Mucosa of rectum (tissue), 2 donors: ENCODE data around the gene CCDC150.

Source experiments
- H3K27ac ChIP-seq, 2 donors: one replicate each; pipeline ENCODE4 v1.7.0; 2013; ENCODE audit warnings: inconsistent platforms in 2 of 2, low read depth in 2 of 2, low read length in 2 of 2
- H3K27me3 ChIP-seq, 2 donors: one replicate each; pipeline ENCODE4 v1.7.0; 2013; ENCODE audit warnings: low read length in 2 of 2; ENCODE audit not compliant: control insufficient read depth in 2 of 2, insufficient read depth in 2 of 2
- H3K36me3 ChIP-seq, 2 donors: one replicate each; pipeline ENCODE4 v1.7.0; 2013; ENCODE audit warnings: low read length in 2 of 2; ENCODE audit not compliant: control insufficient read depth in 2 of 2, insufficient read depth in 2 of 2
- H3K4me1 ChIP-seq, 2 donors: one replicate each; pipeline ENCODE4 v1.7.0; 2013; ENCODE audit warnings: low read length in 2 of 2, mild to moderate bottlenecking in 1 of 2; ENCODE audit not compliant: control insufficient read depth in 2 of 2, insufficient read depth in 2 of 2
- H3K4me3 ChIP-seq, 2 donors: one replicate each; pipeline ENCODE4 v1.7.0; 2013; ENCODE audit warnings: low read length in 2 of 2
- H3K9ac ChIP-seq, 2 donors: one replicate each; pipeline ENCODE4 v1.7.0; 2013; ENCODE audit warnings: low read length in 2 of 2, low read depth in 1 of 2, mild to moderate bottlenecking in 1 of 2
- H3K9me3 ChIP-seq, 2 donors: one replicate each; pipeline ENCODE4 v1.7.0; 2013; ENCODE audit warnings: low read length in 2 of 2; ENCODE audit not compliant: control insufficient read depth in 2 of 2
- donor health status: healthy.
- donor health status: Normal muscosa, but diverticular disease.

CCDC150 gene

DNA sequence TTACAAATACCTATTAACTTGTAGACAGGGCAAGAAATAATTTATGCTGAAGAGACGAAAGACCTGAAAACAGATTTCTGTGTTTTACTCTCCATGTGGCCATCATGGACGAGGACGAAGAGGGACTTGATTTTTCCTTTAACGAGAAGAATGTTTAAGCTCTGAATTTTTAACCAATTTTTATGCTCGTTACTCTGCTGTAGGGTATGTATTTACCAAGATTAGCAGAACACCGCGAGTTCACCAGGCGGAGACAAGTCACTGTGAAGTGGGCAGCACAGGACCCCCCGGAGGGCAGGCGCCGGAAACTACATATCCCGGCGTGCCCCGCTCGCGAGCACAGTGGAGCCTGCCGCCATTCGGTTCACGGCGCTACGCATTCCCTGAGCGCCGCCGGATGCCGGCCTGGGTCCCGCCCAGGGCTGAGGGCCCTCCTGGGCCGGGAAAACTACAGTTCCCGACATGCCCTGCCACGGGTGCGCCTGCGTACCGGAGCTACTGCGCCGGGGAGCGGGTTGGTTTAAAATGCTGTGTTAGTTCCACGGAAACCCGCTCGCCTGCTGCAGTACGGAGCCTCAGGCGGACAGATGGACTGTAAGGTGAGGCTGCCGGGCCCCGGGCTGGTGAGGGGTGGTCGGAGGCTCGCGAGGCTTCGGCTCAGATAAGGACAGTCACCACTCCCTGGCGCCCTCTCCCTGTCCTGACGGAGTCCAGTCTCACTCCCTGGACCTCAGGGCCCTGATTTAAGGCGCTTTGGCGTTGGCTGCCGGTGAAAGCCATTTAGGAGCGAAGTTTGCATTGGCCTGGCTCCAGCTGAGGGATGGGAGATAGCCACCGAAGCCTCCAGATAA, at the start of gene CCDC150:
CCDC150 (plus strand) TSS at position 536 of the 851 bp plus-strand sequence; CDS start at position 588, 52 bp downstream.
- Histone ChIP-seq H3K36me3 (no peaks in the 10 kb centered on the region), H3K4me1 (peaks cover 3 to 6% of the 10 kb centered on the region in 2 donors), H3K9me3 (no peaks in the 10 kb centered on the region), H3K9ac (peak within 1 kb of the TSS; percentile 65 to 69), H3K27me3 (no peaks in the 10 kb centered on the region), H3K27ac (no peak within 1 kb of the TSS), H3K4me3 (peak within 1 kb of the TSS; percentile 76 to 87)

GRCh38 chr2:196590286-196590685, 49.2 kb upstream of the CCDC150 start:
- Histone ChIP-seq H3K4me3 (no peak overlapping the region), H3K36me3 (no peaks in the 10 kb centered on the region), H3K4me1 (peaks cover 4 to 5% of the 10 kb centered on the region in 2 donors), H3K9ac (no peak overlapping the region), H3K27ac (no peak overlapping the region), H3K9me3 (no peaks in the 10 kb centered on the region), H3K27me3 (peaks cover 12 to 34% of the 10 kb centered on the region in 2 donors)

DNA sequence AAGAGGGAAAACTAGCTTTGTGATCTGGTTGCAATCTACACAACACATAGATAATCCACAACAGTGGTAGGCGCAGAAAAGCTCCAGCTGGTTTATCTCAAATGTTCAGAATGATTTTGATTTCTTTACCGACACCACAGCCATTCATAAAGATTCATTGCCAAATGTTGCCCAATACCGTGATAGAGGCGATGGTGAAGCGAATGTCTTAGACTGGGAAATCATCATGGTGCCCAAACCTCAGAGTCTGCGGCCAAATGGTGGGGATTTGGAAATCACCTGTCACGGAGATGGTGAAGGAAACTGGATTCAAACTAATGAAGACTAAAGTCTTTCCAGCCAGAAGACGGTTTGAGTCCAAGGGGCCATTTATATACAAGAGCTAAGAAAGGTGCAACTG, 48.5 kb upstream of the CCDC150 start:
- H3K27me3 ChIP-seq, result peaks cover 12 to 34% of the 10 kb centered on the region in 2 donors
- no peaks in the 10 kb centered on the region for H3K9me3 ChIP-seq
- peaks cover 4 to 5% of the 10 kb centered on the region in 2 donors for H3K4me1 ChIP-seq
- H3K4me3 ChIP-seq, result no peak overlapping the region
- H3K36me3 ChIP-seq, result no peaks in the 10 kb centered on the region
- no peak overlapping the region for H3K9ac ChIP-seq
- H3K27ac ChIP-seq, result no peak overlapping the region

DNA sequence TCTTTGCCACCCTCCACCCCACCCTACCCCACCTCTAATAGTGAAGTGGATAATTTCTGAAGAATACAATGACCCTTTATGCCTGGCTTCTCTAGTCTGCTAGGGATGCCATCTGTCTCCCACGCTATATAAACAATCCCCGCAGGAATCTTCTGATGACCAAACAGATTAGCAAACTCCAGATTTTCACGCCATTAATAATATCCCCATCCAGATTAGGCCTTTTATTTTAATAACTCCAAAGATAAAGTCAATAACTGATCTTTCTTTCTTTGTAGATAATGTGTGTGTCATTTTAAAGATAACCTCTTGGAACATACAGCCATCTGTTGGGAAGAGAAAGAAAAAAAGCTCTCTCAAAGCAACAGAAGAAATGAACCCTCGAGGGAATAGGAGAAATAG, 47.9 kb upstream of the CCDC150 start:
- Histone ChIP-seq H3K4me1 (peaks cover 4 to 5% of the 10 kb centered on the region in 2 donors), H3K9me3 (no peaks in the 10 kb centered on the region), H3K9ac (no peak overlapping the region), H3K36me3 (no peaks in the 10 kb centered on the region), H3K27me3 (peaks cover 12 to 34% of the 10 kb centered on the region in 2 donors), H3K27ac (no peak overlapping the region), H3K4me3 (no peak overlapping the region)

- no peak overlapping the region for H3K9ac ChIP-seq
- peak overlapping the region; percentile 47 to 59 for H3K4me3 ChIP-seq
- no peaks in the 10 kb centered on the region for H3K36me3 ChIP-seq
- H3K27me3 ChIP-seq, result peaks cover 12 to 34% of the 10 kb centered on the region in 2 donors
- H3K27ac ChIP-seq, result no peak overlapping the region
- peaks cover 4 to 5% of the 10 kb centered on the region in 2 donors for H3K4me1 ChIP-seq
- no peaks in the 10 kb centered on the region for H3K9me3 ChIP-seq
Measured at GRCh38 chr2:196592331-196592910, 47.1 kb upstream of the CCDC150 start.

DNA sequence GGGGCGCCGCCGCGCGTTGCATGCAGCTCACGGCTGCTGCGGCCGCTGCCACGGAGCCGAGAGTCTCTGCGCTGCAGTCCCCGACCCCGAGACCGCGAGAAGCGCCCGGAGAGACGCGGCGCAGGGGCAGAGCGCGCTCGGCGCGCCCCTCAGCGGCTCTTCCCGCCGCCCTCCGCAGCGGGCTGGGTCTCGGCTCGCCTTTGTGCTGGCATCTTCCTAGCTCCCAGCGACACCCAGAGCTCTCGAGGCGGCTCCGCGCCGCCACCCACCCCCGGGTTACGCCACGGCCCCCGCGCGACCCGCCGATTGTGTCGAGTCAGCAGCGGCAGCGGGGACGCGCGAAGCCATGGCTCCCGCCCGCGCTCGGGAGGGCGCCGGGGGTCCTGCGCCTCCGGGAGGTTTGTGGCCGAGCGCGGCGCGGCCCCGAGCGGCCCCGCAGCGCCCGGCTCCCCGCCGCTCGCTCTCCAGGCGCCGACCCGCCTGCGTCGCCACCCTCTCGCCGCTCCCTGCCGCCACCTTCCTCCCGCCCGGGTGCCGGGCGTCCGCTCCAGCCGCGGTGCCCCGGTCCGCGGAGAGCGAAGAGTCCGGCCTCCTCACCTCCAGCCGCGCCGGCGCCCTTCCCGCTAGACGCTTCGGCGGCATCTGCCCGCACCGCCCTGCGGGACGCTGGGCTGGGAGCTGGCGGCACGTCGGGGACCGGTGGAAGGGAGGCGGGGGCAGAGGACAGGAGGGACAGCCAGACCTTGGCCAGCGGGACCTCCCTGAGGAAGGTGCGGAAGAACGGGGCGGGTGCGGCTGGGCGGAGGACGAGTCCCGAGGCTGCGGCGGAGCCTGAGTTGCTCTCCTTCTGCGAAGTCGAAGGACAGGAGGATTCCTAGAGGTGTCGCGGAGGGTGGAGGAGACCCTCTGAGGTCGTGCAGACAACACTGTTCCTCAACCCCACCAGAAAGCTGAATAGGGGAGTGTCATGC, 46.3 kb upstream of the CCDC150 start, which contains the start of gene HECW2:
HECW2 (minus strand) TSS at position 644 of the 971 bp plus-strand sequence.
- Histone ChIP-seq H3K27ac (no peak within 1 kb of the TSS), H3K4me3 (peak within 1 kb of the TSS; percentile 47 to 59), H3K4me1 (peaks cover 4 to 5% of the 10 kb centered on the region in 2 donors), H3K9ac (no peak within 1 kb of the TSS), H3K36me3 (no peaks in the 10 kb centered on the region), H3K27me3 (peaks cover 12 to 34% of the 10 kb centered on the region in 2 donors), H3K9me3 (no peaks in the 10 kb centered on the region)

GRCh38 chr2:196594158-196594557, 45.4 kb upstream of the CCDC150 start:
- Histone ChIP-seq H3K9ac (no peak overlapping the region), H3K9me3 (no peaks in the 10 kb centered on the region), H3K4me1 (peaks cover 4 to 5% of the 10 kb centered on the region in 2 donors), H3K27ac (no peak overlapping the region), H3K27me3 (peaks cover 12 to 34% of the 10 kb centered on the region in 2 donors), H3K36me3 (no peaks in the 10 kb centered on the region), H3K4me3 (no peak overlapping the region)

DNA sequence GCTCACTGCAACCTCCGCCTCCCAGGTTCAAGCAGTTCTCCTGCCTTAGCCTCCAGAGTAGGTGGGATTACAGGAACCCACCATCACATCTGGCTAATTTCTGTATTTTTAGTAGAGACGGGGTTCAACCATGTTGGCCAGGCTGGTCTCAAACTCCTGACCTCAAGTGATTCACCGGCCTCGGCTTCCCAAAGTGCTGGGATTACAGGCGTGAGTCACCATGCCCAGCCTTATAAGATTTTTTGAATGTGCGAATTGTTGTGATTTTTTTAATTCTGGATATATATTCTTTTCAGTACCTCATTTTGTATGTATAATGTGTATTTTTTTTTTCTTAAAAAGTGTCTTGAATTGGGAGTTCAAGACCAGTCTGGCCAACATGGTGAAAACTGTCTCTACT, 42.0 kb upstream of the CCDC150 start:
- H3K36me3 ChIP-seq, result no peaks in the 10 kb centered on the region
- no peak overlapping the region for H3K27ac ChIP-seq
- H3K4me1 ChIP-seq, result peaks cover 4 to 5% of the 10 kb centered on the region in 2 donors
- H3K9ac ChIP-seq, result no peak overlapping the region
- H3K9me3 ChIP-seq, result no peaks in the 10 kb centered on the region
- H3K27me3 ChIP-seq, result peaks cover 10 to 16% of the 10 kb centered on the region in 2 donors
- H3K4me3 ChIP-seq, result no peak overlapping the region

DNA sequence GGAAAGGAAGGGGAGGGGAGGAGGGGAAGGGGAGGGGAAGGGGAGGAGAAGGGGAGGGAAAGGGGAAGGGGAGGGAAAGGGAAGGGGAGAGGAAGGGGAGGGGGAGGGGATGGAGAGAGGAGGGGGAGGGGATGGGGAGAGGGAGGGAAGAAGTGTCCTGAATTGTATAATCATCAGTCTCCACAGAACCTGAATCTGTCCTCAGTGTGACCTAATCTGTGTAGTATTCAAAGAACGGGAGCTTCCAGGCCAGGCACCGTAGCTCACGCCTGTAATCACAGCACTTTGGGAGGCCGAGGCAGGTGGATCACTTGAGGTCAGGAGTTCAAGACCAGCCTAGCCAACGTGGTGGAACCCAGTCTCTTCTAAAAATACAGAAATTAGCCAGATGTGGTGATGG, 41.1 kb upstream of the CCDC150 start:
- Histone ChIP-seq H3K27me3 (peaks cover 8 to 15% of the 10 kb centered on the region in 2 donors), H3K4me1 (peaks cover 3 to 4% of the 10 kb centered on the region in 2 donors), H3K9ac (no peak overlapping the region), H3K36me3 (no peaks in the 10 kb centered on the region), H3K9me3 (no peaks in the 10 kb centered on the region), H3K4me3 (no peak overlapping the region), H3K27ac (no peak overlapping the region)
